HCT116 (cell line): ENCODE data around the gene MAPK10. TPM values are rescaled to one million over a fixed set of nuclear protein-coding genes. Genes with fewer than 3 reads are reported as not detected.

Experiments
- ATAC-seq: fragments of 200-7000 bp; cut with Tn5 transposase; 2 replicates; pipeline ENCODE4 v1.9.1; 2020; ENCODE audit warnings: mild to moderate bottlenecking, moderate library complexity
- BruUV-seq: library from RNA; stranded (reverse); fragments of 400-500 nt; replicated peaks from 2 replicates; lab custom pipeline; 2021; lab: Mats Ljungman, UMichigan
- CTCF ChIA-PET: fragments of 300-600 bp; sonication (Branson Sonifier 250); formaldehyde crosslinking; loops from one replicate; lab custom pipeline; 2021; ENCODE audit warnings: antibody characterized with exemption; lab: Charles Lee
- POLR2A ChIA-PET: fragments of 300-600, 350-600 bp; sonication (Branson Sonifier 250); formaldehyde crosslinking; loops from one replicate; lab custom pipeline; 2021; ENCODE audit warnings: antibody characterized with exemption; lab: Charles Lee
- RAD21 ChIA-PET, 2 experiments: fragments of 300-600 bp; sonication (Branson Sonifier 250); formaldehyde crosslinking; loops; one replicate each; lab custom pipeline; 2023; ENCODE audit warnings: low total read pairs in 2 of 2; ENCODE audit not compliant: uncharacterized antibody in 2 of 2, unreplicated experiment in 2 of 2, low non-redundant PET in 1 of 2; lab: Charles Lee
- DNase-seq: peaks from one replicate; pipeline ENCODE4 v3.0.0-alpha.2; 2010; ENCODE audit warnings: low read depth, low spot score
- H2AFZ ChIP-seq: fragments of 200-600 bp; shearing (Covaris generic), sonication (generic); 2 replicates; pipeline ENCODE4 v1.6.1; 2017; ENCODE audit warnings: low read depth, mixed run types, mixed read lengths, antibody characterized with exemption, low read length; ENCODE audit not compliant: poor library complexity, severe bottlenecking
- H3K27ac ChIP-seq: 2 replicates; pipeline ENCODE4 v1.5.1; 2012; ENCODE audit warnings: low read depth, low read length
- H3K27me3 ChIP-seq: fragments of 200-600 bp; sonication (generic); 2 replicates; pipeline ENCODE4 v1.6.1; 2016; ENCODE audit warnings: mixed run types, low read length, mixed read lengths; ENCODE audit not compliant: insufficient read depth
- H3K36me3 ChIP-seq, 2 experiments: fragments of 200-500 bp in 1 of 2; fragments of 200-600 bp in 1 of 2; sonication (Bioruptor generic) in 1 of 2; sonication (generic) in 1 of 2; 2 replicates each; pipeline versions ENCODE4 v1.5.1 to v1.6.1; 2014 to 2016; ENCODE audit warnings: low read length in 2 of 2, inconsistent platforms in 1 of 2, mixed read lengths in 1 of 2, mixed run types in 1 of 2; ENCODE audit not compliant: insufficient read depth in 2 of 2, control insufficient read depth in 1 of 2
- H3K4me1 ChIP-seq, 2 experiments: fragments of 200-600 bp in 1 of 2; sonication (generic) in 1 of 2; 2 replicates each; pipeline versions ENCODE4 v1.5.1 to v1.6.1; 2012 to 2017; ENCODE audit warnings: low read length in 2 of 2, inconsistent platforms in 1 of 2, mild to moderate bottlenecking in 1 of 2, mixed read lengths in 1 of 2, mixed run types in 1 of 2, moderate library complexity in 1 of 2; ENCODE audit not compliant: insufficient read depth in 2 of 2, control insufficient read depth in 1 of 2
- H3K4me2 ChIP-seq: fragments of 200-600 bp; sonication (generic); 2 replicates; pipeline ENCODE4 v1.6.1; 2017; ENCODE audit warnings: mixed run types, low read length, mixed read lengths
- H3K4me3 ChIP-seq, 2 experiments: fragments of 200-600 bp in 1 of 2; sonication (generic) in 1 of 2; replicated peaks in 1 of 2; 2 replicates each; pipeline ENCODE4 v1.5.1; 2011 to 2016; ENCODE audit warnings: low read length in 2 of 2, control low read depth in 1 of 2, low read depth in 1 of 2, mild to moderate bottlenecking in 1 of 2, mixed read lengths in 1 of 2, mixed run types in 1 of 2
- H3K79me2 ChIP-seq: fragments of 200-600 bp; sonication (generic); 2 replicates; pipeline ENCODE4 v1.6.1; 2017; ENCODE audit warnings: mild to moderate bottlenecking, mixed run types, low read length, moderate library complexity, mixed read lengths; ENCODE audit not compliant: insufficient read depth
- H3K9ac ChIP-seq: fragments of 200-600 bp; sonication (generic); 2 replicates; pipeline ENCODE4 v1.6.1; 2016; ENCODE audit warnings: low read length, mixed read lengths
- H3K9me2 ChIP-seq: fragments of 200-600 bp; sonication (generic), shearing (Covaris generic); 2 replicates; pipeline ENCODE4 v1.6.1; 2017; ENCODE audit warnings: mixed run types, mild to moderate bottlenecking, moderate library complexity; ENCODE audit not compliant: insufficient read depth
- H3K9me3 ChIP-seq, 2 experiments: fragments of 200-500 bp in 1 of 2; fragments of 200-600 bp in 1 of 2; sonication (Bioruptor generic) in 1 of 2; sonication (generic) in 1 of 2; 2 replicates each; pipeline ENCODE4 v1.6.1; 2014 to 2017; ENCODE audit warnings: low read length in 2 of 2, mixed read lengths in 2 of 2, inconsistent platforms in 1 of 2, low read depth in 1 of 2, mild to moderate bottlenecking in 1 of 2, mixed run types in 1 of 2, moderate library complexity in 1 of 2; ENCODE audit not compliant: control insufficient read depth in 1 of 2, insufficient read depth in 1 of 2
- H4K20me1 ChIP-seq: fragments of 200-600 bp; sonication (generic), shearing (Covaris generic); 2 replicates; pipeline ENCODE4 v1.6.1; 2017; ENCODE audit warnings: mixed run types, mild to moderate bottlenecking, moderate library complexity; ENCODE audit not compliant: insufficient read depth
- CBX3 ChIP-seq: IDR thresholded peaks from 2 replicates; pipeline ENCODE4 v1.6.1; 2012; ENCODE audit warnings: low read depth
- EGR1 ChIP-seq: IDR thresholded peaks from 2 replicates; pipeline ENCODE4 v1.6.1; 2012; ENCODE audit warnings: low read depth
- EZH2 ChIP-seq: fragments of 200-600 bp; sonication (generic); IDR thresholded peaks from 2 replicates; pipeline ENCODE4 v1.6.1; 2017; ENCODE audit warnings: antibody characterized with exemption, mixed run types
- EZH2phosphoT487 ChIP-seq: fragments of 200-600 bp; IDR thresholded peaks from 2 replicates; pipeline ENCODE4 v1.6.1; 2018; ENCODE audit warnings: antibody characterized with exemption, borderline replicate concordance
- REST ChIP-seq: IDR thresholded peaks from 2 replicates; pipeline ENCODE4 v1.6.1; 2012; ENCODE audit warnings: low read depth
- intact Hi-C: fragments of 100-400 bp; cut with micrococcal nuclease; formaldehyde crosslinking; loops from 2 replicates; pipeline ENCODE4 v1.10.0; 2022
- total RNA-seq: library from RNA; stranded (reverse); gene quantifications from one replicate; pipeline ENCODE4 v1.2.1, GENCODE V29; 2021; ENCODE audit not compliant: unreplicated experiment
- TF ChIP-seq, protein P1 (sequence below), 3 experiments: fragments of 200-600 bp in 1 of 3; sonication (generic) in 1 of 3; IDR thresholded peaks in 2 of 3; conservative IDR thresholded peaks in 1 of 3; 2 replicates each; pipeline ENCODE4 v1.5.1; 2012 to 2017; ENCODE audit warnings: low read depth in 2 of 3, low read length in 2 of 3, antibody characterized with exemption in 1 of 3, borderline replicate concordance in 1 of 3, control low read depth in 1 of 3, mild to moderate bottlenecking in 1 of 3, mixed read lengths in 1 of 3, mixed run types in 1 of 3, moderate library complexity in 1 of 3; ENCODE audit not compliant: insufficient read depth in 1 of 3

MAPK10 gene
- total RNA-seq, 1 experiment from 2014 or later = 0.52 TPM

GRCh38 chr4:86279293-86279960 is 80.4 kb downstream of the MAPK10 start:
- ChIA-PET POLR2A (no interaction called here), RAD21 (no interaction called here), CTCF (no interaction called here)
- intact Hi-C loops = no loop called here
- ATAC-seq (no peak), DNase-seq (no peak)
- Histone ChIP-seq H3K4me1 (no peaks in the 10 kb centered on the region), H4K20me1 (no peaks in the 10 kb centered on the region), H3K36me3 (no peaks in the 10 kb centered on the region), H3K9me2 (no peaks in the 10 kb centered on the region), H3K4me3 (no peak overlapping the region), H3K4me2 (no peak overlapping the region), H3K27ac (no peak overlapping the region), H3K27me3 (no peaks in the 10 kb centered on the region), H3K79me2 (no peaks in the 10 kb centered on the region), H3K9ac (no peak overlapping the region), H3K9me3 (no peaks in the 10 kb centered on the region), H2AFZ (no peak overlapping the region)
- TF ChIP-seq CBX3 = no peak
- no peak for TF ChIP-seq REST
- no peak for TF ChIP-seq EZH2phosphoT487
- no peak for TF ChIP-seq EZH2
- no peak for TF ChIP-seq EGR1
- TF ChIP-seq, protein P1, sequence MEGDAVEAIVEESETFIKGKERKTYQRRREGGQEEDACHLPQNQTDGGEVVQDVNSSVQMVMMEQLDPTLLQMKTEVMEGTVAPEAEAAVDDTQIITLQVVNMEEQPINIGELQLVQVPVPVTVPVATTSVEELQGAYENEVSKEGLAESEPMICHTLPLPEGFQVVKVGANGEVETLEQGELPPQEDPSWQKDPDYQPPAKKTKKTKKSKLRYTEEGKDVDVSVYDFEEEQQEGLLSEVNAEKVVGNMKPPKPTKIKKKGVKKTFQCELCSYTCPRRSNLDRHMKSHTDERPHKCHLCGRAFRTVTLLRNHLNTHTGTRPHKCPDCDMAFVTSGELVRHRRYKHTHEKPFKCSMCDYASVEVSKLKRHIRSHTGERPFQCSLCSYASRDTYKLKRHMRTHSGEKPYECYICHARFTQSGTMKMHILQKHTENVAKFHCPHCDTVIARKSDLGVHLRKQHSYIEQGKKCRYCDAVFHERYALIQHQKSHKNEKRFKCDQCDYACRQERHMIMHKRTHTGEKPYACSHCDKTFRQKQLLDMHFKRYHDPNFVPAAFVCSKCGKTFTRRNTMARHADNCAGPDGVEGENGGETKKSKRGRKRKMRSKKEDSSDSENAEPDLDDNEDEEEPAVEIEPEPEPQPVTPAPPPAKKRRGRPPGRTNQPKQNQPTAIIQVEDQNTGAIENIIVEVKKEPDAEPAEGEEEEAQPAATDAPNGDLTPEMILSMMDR (IDR thresholded peaks at IDR 0.05 in 2 of 3, conservative IDR thresholded peaks at IDR 0.05 in 1 of 3; ENCODE audit: borderline replicate concordance in 1 of 3, insufficient read depth in 1 of 3, low read depth in 2 of 3, low read length in 2 of 3) = no peak
- no TSS peak for BruUV-seq
